Parathyroid adenoma (tissue), 2 donors: Measurements from ENCODE around the gene CPNE5.

Experiments used
- H2AFZ ChIP-seq: fragments of 300-600 bp; sonication (generic); one replicate; pipeline ENCODE4 v1.7.0; 2017; ENCODE audit warnings: antibody characterized with exemption, mild to moderate bottlenecking
- H3K27ac ChIP-seq: fragments of 300-600 bp; sonication (generic); one replicate; pipeline ENCODE4 v1.7.0; 2017
- H3K27me3 ChIP-seq: fragments of 300-600 bp; sonication (generic); one replicate; pipeline ENCODE4 v1.7.0; 2017; ENCODE audit warnings: low read length; ENCODE audit not compliant: control insufficient read depth, insufficient read depth
- H3K36me3 ChIP-seq: fragments of 300-600 bp; sonication (generic); one replicate; pipeline ENCODE4 v1.7.0; 2017; ENCODE audit warnings: low read length; ENCODE audit not compliant: control insufficient read depth, insufficient read depth
- H3K4me1 ChIP-seq: fragments of 300-600 bp; sonication (generic); one replicate; pipeline ENCODE4 v1.7.0; 2017; ENCODE audit warnings: control low read depth
- H3K4me2 ChIP-seq: fragments of 300-600 bp; sonication (generic); one replicate; pipeline ENCODE4 v1.7.0; 2017; ENCODE audit warnings: low read length
- H3K4me3 ChIP-seq: fragments of 300-600 bp; sonication (generic); one replicate; pipeline ENCODE4 v1.7.0; 2017; ENCODE audit warnings: low read depth, low read length
- H3K79me2 ChIP-seq: fragments of 300-600 bp; sonication (generic); one replicate; pipeline ENCODE4 v1.7.0; 2017; ENCODE audit warnings: control low read depth
- H3K9ac ChIP-seq: fragments of 300-600 bp; sonication (generic); one replicate; pipeline ENCODE4 v1.7.0; 2017; ENCODE audit warnings: mild to moderate bottlenecking
- H3K9me3 ChIP-seq: fragments of 300-600 bp; sonication (generic); one replicate; pipeline ENCODE4 v1.7.0; 2017; ENCODE audit warnings: low read length; ENCODE audit not compliant: control insufficient read depth
- CTCF ChIP-seq: fragments of 300-600 bp; sonication (generic); IDR thresholded peaks from one replicate; pipeline ENCODE4 v1.7.0; 2017; ENCODE audit warnings: antibody characterized with exemption, mild to moderate bottlenecking
- donor health status: primary hyperparathyroidism.

CPNE5 gene

GRCh38 chr6:36838896-36839748 is at the start of gene CPNE5:
TSS of gene CPNE5 (minus strand) at chr6:36839444. CDS start at chr6:36839377, 67 bp downstream.
- Histone ChIP-seq H3K4me3 (peak within 1 kb of the TSS; percentile 40), H3K36me3 (no peaks in the 10 kb centered on the region), H3K27me3 (no peaks in the 10 kb centered on the region), H3K9me3 (no peaks in the 10 kb centered on the region), H3K79me2 (no peaks in the 10 kb centered on the region), H3K4me1 (peaks cover 9% of the 10 kb centered on the region), H3K4me2 (peak within 1 kb of the TSS; percentile 77), H2AFZ (peak within 1 kb of the TSS; percentile 70), H3K27ac (no peak within 1 kb of the TSS), H3K9ac (no peak within 1 kb of the TSS)
- TF ChIP-seq CTCF, result no peak

- H3K27me3 ChIP-seq, result no peaks in the 10 kb centered on the region
- H3K79me2 ChIP-seq, result peaks cover 29% of the 10 kb centered on the region
- no peak overlapping the region for H2AFZ ChIP-seq
- H3K4me2 ChIP-seq, result no peak overlapping the region
- no peak overlapping the region for H3K9ac ChIP-seq
- no peak overlapping the region for H3K27ac ChIP-seq
- H3K4me3 ChIP-seq, result no peak overlapping the region
- H3K4me1 ChIP-seq, result peaks cover 3% of the 10 kb centered on the region
- no peaks in the 10 kb centered on the region for H3K9me3 ChIP-seq
- no peaks in the 10 kb centered on the region for H3K36me3 ChIP-seq
- no peak for TF ChIP-seq CTCF
Observed at GRCh38 chr6:36888115-36888643, 48.9 kb upstream of the CPNE5 start.

GRCh38 chr6:36886950-36887618 is 47.8 kb upstream of the CPNE5 start:
- H2AFZ ChIP-seq, result no peak overlapping the region
- H3K79me2 ChIP-seq, result peaks cover 23% of the 10 kb centered on the region
- H3K9me3 ChIP-seq, result no peaks in the 10 kb centered on the region
- H3K4me2 ChIP-seq, result peak overlapping the region; percentile 47
- no peak overlapping the region for H3K9ac ChIP-seq
- TF ChIP-seq CTCF, result no peak
- H3K27me3 ChIP-seq, result no peaks in the 10 kb centered on the region
- H3K4me1 ChIP-seq, result peaks cover 3% of the 10 kb centered on the region
- H3K27ac ChIP-seq, result no peak overlapping the region
- H3K4me3 ChIP-seq, result no peak overlapping the region
- H3K36me3 ChIP-seq, result no peaks in the 10 kb centered on the region

DNA sequence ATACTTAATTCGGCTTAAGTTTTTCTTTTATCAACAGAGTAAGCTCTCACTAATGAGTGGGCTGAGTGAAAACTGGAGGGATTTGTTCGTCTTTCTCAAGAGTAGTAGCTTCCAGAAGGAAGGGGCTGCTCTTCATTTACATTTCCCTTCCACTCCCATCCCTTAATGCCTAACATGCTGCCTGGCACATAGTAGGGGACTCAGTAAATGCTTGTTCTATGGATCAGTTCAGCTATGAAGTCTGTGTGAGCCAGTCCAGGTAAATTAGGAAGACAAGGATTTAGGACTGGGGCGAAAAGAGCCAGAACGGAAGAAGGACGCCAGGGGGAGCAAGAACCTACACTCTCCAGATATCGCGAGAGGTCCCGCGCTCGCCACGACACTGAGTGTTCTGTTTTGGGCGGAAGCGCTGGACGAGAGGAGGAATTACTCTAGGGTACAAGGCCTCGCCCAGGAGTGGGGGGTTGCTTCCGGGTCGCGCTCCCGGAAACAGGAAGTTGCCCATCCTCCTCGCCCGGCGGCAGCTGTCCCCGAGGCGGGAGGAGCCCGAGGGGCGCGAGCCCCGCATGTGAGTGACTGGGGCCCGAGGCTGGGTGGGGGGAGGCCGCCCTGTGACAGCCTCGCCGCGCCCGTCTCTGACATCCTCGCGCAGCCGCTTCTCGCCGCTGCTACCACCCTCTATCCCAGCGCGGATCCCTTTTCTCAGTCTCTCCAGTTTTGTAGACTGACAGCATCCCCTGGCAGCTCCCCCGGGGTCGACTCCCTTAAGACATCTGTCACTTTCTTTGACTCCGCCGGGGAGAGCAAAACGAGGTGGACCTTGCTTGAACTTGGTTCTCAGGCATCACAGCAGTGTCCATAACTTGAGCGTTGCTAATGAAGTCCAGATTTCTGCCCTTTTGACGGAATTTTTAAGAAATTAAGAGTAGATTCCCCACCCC is 46.5 kb upstream of the CPNE5 start, which contains the start of gene C6orf89:
Gene C6orf89 (plus strand): TSS at position 492 of the 941 bp plus-strand sequence. CDS start 13,493 bp downstream, outside the sequence.
- Histone ChIP-seq H3K9ac (peak within 1 kb of the TSS; percentile 21), H3K9me3 (no peaks in the 10 kb centered on the region), H3K4me3 (peak within 1 kb of the TSS; percentile 68), H3K36me3 (no peaks in the 10 kb centered on the region), H3K27me3 (no peaks in the 10 kb centered on the region), H3K4me2 (peak within 1 kb of the TSS; percentile 77), H3K79me2 (peaks cover 13% of the 10 kb centered on the region), H3K4me1 (peaks cover 3% of the 10 kb centered on the region), H2AFZ (peak within 1 kb of the TSS; percentile 100), H3K27ac (peak within 1 kb of the TSS; percentile 92)
- TF ChIP-seq CTCF, result peak; percentile 95
